H1 (cell line): Measurements from ENCODE around the gene HBEGF. TPM values are rescaled to one million over a fixed set of nuclear protein-coding genes. Genes with fewer than 3 reads are reported as not detected.

Experiments used
- CTCF ChIA-PET: fragments of 300-600 bp; sonication (Branson Sonifier 250); formaldehyde crosslinking; loops from one replicate; lab custom pipeline; 2021; ENCODE audit not compliant: partially characterized antibody; lab: Charles Lee
- POLR2A ChIA-PET: fragments of 300-600 bp; sonication (Branson Sonifier 250); formaldehyde crosslinking; loops from one replicate; lab custom pipeline; 2021; ENCODE audit warnings: inconsistent platforms; ENCODE audit not compliant: partially characterized antibody; lab: Charles Lee
- DNase-seq, 2 experiments: peaks; one replicate each; pipeline versions ENCODE4 v3.0.0 to v3.0.0-alpha.2; 2010 to 2022; ENCODE audit warnings: low spot score in 2 of 2, low read depth in 1 of 2, mixed read lengths in 1 of 2
- FAIRE-seq: peaks from 2 replicates; lab custom pipeline; 2011; peaks lifted over from hg19 to GRCh38; lab: Jason Lieb, UNC
- H2AFZ ChIP-seq: 2 replicates; pipeline ENCODE4 v1.8.1; 2012; ENCODE audit warnings: low read length, inconsistent platforms
- H2AK5ac ChIP-seq: 2 replicates; pipeline ENCODE4 v1.6.1; 2013; ENCODE audit warnings: low read depth, low read length
- H2BK120ac ChIP-seq: replicated peaks from 2 replicates; pipeline ENCODE3; 2013; ENCODE audit warnings: low read depth, low read length, inconsistent platforms
- H2BK12ac ChIP-seq: 2 replicates; pipeline ENCODE4 v1.6.1; 2013; ENCODE audit warnings: low read depth, low read length
- H2BK15ac ChIP-seq: 2 replicates; pipeline ENCODE4 v1.6.1; 2013; ENCODE audit warnings: low read length
- H2BK20ac ChIP-seq: 2 replicates; pipeline ENCODE4 v1.6.1; 2013; ENCODE audit warnings: low read length
- H2BK5ac ChIP-seq: 2 replicates; pipeline ENCODE4 v1.6.1; 2013; ENCODE audit warnings: low read depth, low read length
- H3K14ac ChIP-seq: 2 replicates; pipeline ENCODE4 v1.6.1; 2013; ENCODE audit warnings: inconsistent platforms; ENCODE audit not compliant: insufficient read length
- H3K18ac ChIP-seq: 2 replicates; pipeline ENCODE4 v1.6.1; 2013; ENCODE audit warnings: low read length; ENCODE audit errors: extremely low read depth
- H3K23ac ChIP-seq: 2 replicates; pipeline ENCODE4 v1.6.1; 2013; ENCODE audit warnings: inconsistent platforms; ENCODE audit not compliant: insufficient read length
- H3K23me2 ChIP-seq: 2 replicates; pipeline ENCODE4 v1.6.1; 2013; ENCODE audit warnings: low read depth, low read length
- H3K27ac ChIP-seq: 2 replicates; pipeline ENCODE4 v1.6.1; 2011; ENCODE audit warnings: low read depth, low read length, inconsistent platforms
- H3K27me3 ChIP-seq, 4 experiments: replicated peaks in 1 of 4; 1 replicate in 1 of 4; 2 replicates in 3 of 4; pipeline versions ENCODE4 v1.6.1 to v1.8.1; 2011 to 2013; ENCODE audit warnings: low read length in 3 of 4, mild to moderate bottlenecking in 3 of 4, inconsistent platforms in 2 of 4, mixed read lengths in 2 of 4, moderate library complexity in 1 of 4; ENCODE audit not compliant: control insufficient read depth in 3 of 4, insufficient read depth in 3 of 4; ENCODE audit errors: extremely low read depth in 1 of 4
- H3K36me3 ChIP-seq, 4 experiments: 2 replicates each; pipeline versions ENCODE4 v1.6.1 to v1.8.1; 2011 to 2013; ENCODE audit warnings: mild to moderate bottlenecking in 4 of 4, low read length in 3 of 4, moderate library complexity in 2 of 4, control low read depth in 1 of 4, inconsistent platforms in 1 of 4; ENCODE audit not compliant: insufficient read depth in 4 of 4, control insufficient read depth in 2 of 4
- H3K4ac ChIP-seq: replicated peaks from 2 replicates; pipeline ENCODE3; 2013; ENCODE audit warnings: low read length, low read depth, mixed read lengths, inconsistent platforms; ENCODE audit not compliant: insufficient read length
- H3K4me1 ChIP-seq, 4 experiments: replicated peaks in 1 of 4; 1 replicate in 1 of 4; 2 replicates in 3 of 4; pipeline versions ENCODE4 v1.6.1 to v1.8.1; 2011 to 2013; ENCODE audit warnings: low read length in 3 of 4, inconsistent platforms in 2 of 4, mixed read lengths in 1 of 4; ENCODE audit not compliant: insufficient read depth in 4 of 4, control insufficient read depth in 3 of 4
- H3K4me2 ChIP-seq, 2 experiments: 2 replicates each; pipeline versions ENCODE4 v1.6.1 to v1.8.1; 2011 to 2013; ENCODE audit warnings: low read depth in 2 of 2, low read length in 2 of 2, control low read depth in 1 of 2, inconsistent platforms in 1 of 2, mild to moderate bottlenecking in 1 of 2; ENCODE audit not compliant: insufficient read depth in 1 of 2
- H3K4me3 ChIP-seq, 4 experiments: fragments of 200-600, 300-600 bp in 1 of 4; sonication (generic), shearing (Covaris generic), sonication (Bioruptor Twin) in 1 of 4; 2 replicates each; pipeline versions ENCODE4 v1.5.1 to v1.8.1; 2011 to 2016; ENCODE audit warnings: low read length in 4 of 4, low read depth in 3 of 4, control low read depth in 2 of 4, inconsistent platforms in 2 of 4, mild to moderate bottlenecking in 2 of 4, mixed read lengths in 1 of 4, moderate library complexity in 1 of 4; ENCODE audit not compliant: insufficient read depth in 2 of 4; ENCODE audit errors: extremely low read depth in 1 of 4
- H3K56ac ChIP-seq: replicated peaks from 2 replicates; pipeline ENCODE3; 2013; ENCODE audit warnings: low read depth, mild to moderate bottlenecking, mixed read lengths, low read length, inconsistent platforms; ENCODE audit not compliant: insufficient read length
- H3K79me1 ChIP-seq: 2 replicates; pipeline ENCODE4 v1.6.1; 2013; ENCODE audit warnings: low read depth, low read length, control low read depth
- H3K79me2 ChIP-seq, 2 experiments: 2 replicates each; pipeline versions ENCODE4 v1.6.1 to v1.8.1; 2012 to 2013; ENCODE audit warnings: low read length in 2 of 2, mild to moderate bottlenecking in 2 of 2, inconsistent platforms in 1 of 2; ENCODE audit not compliant: insufficient read depth in 2 of 2, control insufficient read depth in 1 of 2
- H3K9ac ChIP-seq, 4 experiments: replicated peaks in 1 of 4; 1 replicate in 1 of 4; 2 replicates in 3 of 4; pipeline versions ENCODE4 v1.6.1 to v1.8.1; 2011 to 2013; ENCODE audit warnings: low read depth in 3 of 4, low read length in 3 of 4, control low read depth in 2 of 4, mild to moderate bottlenecking in 2 of 4, moderate library complexity in 2 of 4, inconsistent platforms in 1 of 4; ENCODE audit errors: extremely low read depth in 1 of 4
- H3K9me3 ChIP-seq, 2 experiments: 2 replicates each; pipeline versions ENCODE4 v1.6.1 to v1.8.1; 2012 to 2013; ENCODE audit warnings: mild to moderate bottlenecking in 2 of 2, moderate library complexity in 2 of 2, control low read depth in 1 of 2, inconsistent platforms in 1 of 2, low read depth in 1 of 2, low read length in 1 of 2, mixed read lengths in 1 of 2; ENCODE audit not compliant: insufficient read depth in 2 of 2
- H4K20me1 ChIP-seq, 2 experiments: replicated peaks in 1 of 2; 2 replicates each; pipeline versions ENCODE3 to v1.8.1; 2011 to 2013; ENCODE audit warnings: inconsistent platforms in 2 of 2, low read length in 2 of 2, mild to moderate bottlenecking in 1 of 2; ENCODE audit not compliant: insufficient read depth in 2 of 2, control insufficient read depth in 1 of 2
- H4K5ac ChIP-seq: 2 replicates; pipeline ENCODE4 v1.6.1; 2013; ENCODE audit warnings: low read length, low read depth, mixed read lengths, inconsistent platforms; ENCODE audit not compliant: insufficient read length
- H4K8ac ChIP-seq: 2 replicates; pipeline ENCODE4 v1.8.0; 2013; ENCODE audit warnings: mild to moderate bottlenecking, moderate library complexity, low read length, inconsistent platforms; ENCODE audit not compliant: insufficient read depth; ENCODE audit errors: extremely low read depth
- H4K91ac ChIP-seq: replicated peaks from 2 replicates; pipeline ENCODE3; 2013; ENCODE audit warnings: low read length, mixed read lengths, inconsistent platforms; ENCODE audit not compliant: insufficient read length
- CHD2 ChIP-seq: IDR thresholded peaks from 2 replicates; pipeline ENCODE4 v1.6.1; 2012; ENCODE audit warnings: low read length, improper control_type of control experiment
- FOSL1 ChIP-seq: IDR thresholded peaks from 2 replicates; pipeline ENCODE4 v1.6.1; 2011; ENCODE audit warnings: mild to moderate bottlenecking, low read depth, low read length, moderate library complexity; ENCODE audit not compliant: insufficient read depth
- GTF2F1 ChIP-seq: IDR thresholded peaks from 2 replicates; pipeline ENCODE4 v1.6.1; 2012; ENCODE audit warnings: low read depth, low read length, improper control_type of control experiment, borderline replicate concordance
- JUN ChIP-seq: IDR thresholded peaks from 2 replicates; pipeline ENCODE4 v1.6.1; 2011; ENCODE audit warnings: low read depth, mild to moderate bottlenecking, improper control_type of control experiment, low read length
- KDM5A ChIP-seq: fragments of 200-600 bp; IDR thresholded peaks from 2 replicates; pipeline ENCODE4 v1.7.1; 2012; ENCODE audit warnings: mild to moderate bottlenecking, low read length, inconsistent platforms, mixed read lengths
- POLR2A ChIP-seq, 2 experiments: IDR thresholded peaks; 1 replicate in 1 of 2; 2 replicates in 1 of 2; pipeline ENCODE4 v1.6.1; 2011; ENCODE audit warnings: low read depth in 2 of 2, low read length in 2 of 2, mild to moderate bottlenecking in 2 of 2; ENCODE audit errors: control extremely low read depth in 1 of 2
- POLR2AphosphoS5 ChIP-seq: IDR thresholded peaks from 2 replicates; pipeline ENCODE4 v1.6.1; 2011; ENCODE audit warnings: low read depth, low read length
- RBBP5 ChIP-seq: IDR thresholded peaks from 2 replicates; pipeline ENCODE4 v1.7.1; 2012; ENCODE audit warnings: low read depth, mild to moderate bottlenecking, inconsistent platforms, low read length, moderate library complexity, borderline replicate concordance
- RFX5 ChIP-seq: IDR thresholded peaks from 2 replicates; pipeline ENCODE4 v1.6.1; 2011; ENCODE audit warnings: low read depth, low read length, improper control_type of control experiment, borderline replicate concordance
- SP2 ChIP-seq: IDR thresholded peaks from 2 replicates; pipeline ENCODE4 v1.6.1; 2012; ENCODE audit warnings: mild to moderate bottlenecking, low read length, inconsistent platforms
- SRF ChIP-seq: IDR thresholded peaks from 2 replicates; pipeline ENCODE4 v1.6.1; 2011; ENCODE audit warnings: mild to moderate bottlenecking, low read depth, low read length, moderate library complexity
- TBP ChIP-seq: IDR thresholded peaks from 2 replicates; pipeline ENCODE4 v1.6.1; 2011; ENCODE audit warnings: low read depth, low read length, improper control_type of control experiment
- TCF12 ChIP-seq: IDR thresholded peaks from 2 replicates; pipeline ENCODE4 v1.6.1; 2011; ENCODE audit warnings: low read depth, mild to moderate bottlenecking, low read length
- YY1 ChIP-seq: IDR thresholded peaks from 2 replicates; pipeline ENCODE4 v1.6.1; 2011; ENCODE audit warnings: low read depth, mild to moderate bottlenecking, low read length
- WGBS, 2 experiments: shearing (Covaris generic) in 1 of 2; methylation state at CpG; one replicate each; pipeline versions ENCODE4 v1.1.6 to v1.1.7; 2013 to 2015; ENCODE audit warnings: low lambda C conversion rate in 2 of 2, mixed read lengths in 2 of 2, inconsistent platforms in 1 of 2, low coverage in 1 of 2, missing lambda C conversion rate in 1 of 2; ENCODE audit not compliant: insufficient replicate concordance in 2 of 2, insufficient coverage in 1 of 2, insufficient read length in 1 of 2; ENCODE audit errors: extremely low coverage in 1 of 2, missing lambda C conversion rate in 1 of 2; 5-methylcytosine and 5-hydroxymethylcytosine counted together
- polyA plus RNA-seq, 7 experiments: library from polyadenylated mRNA; depleted of rRNA in 3 of 7; stranded (reverse) in 5 of 7; unstranded in 2 of 7; fragments of >200 nt in 5 of 7; fragments of 200-250 nt in 2 of 7; gene quantifications; 1 replicate in 5 of 7; 2 replicates in 1 of 7; 4 replicates in 1 of 7; pipeline versions ENCODE4 v1.2.1 to v1.2.3, GENCODE V29; 2011 to 2013; ENCODE audit warnings: missing spikeins in 2 of 7, mixed read lengths in 2 of 7
- total RNA-seq: library from RNA; stranded (reverse); fragmentation: NEBNext Ultra II Directional; extraction: Animal tissue kit (Norgen Biotek cat#: 25700); gene quantifications from 2 replicates; pipeline ENCODE4 v1.2.1, GENCODE V29; 2021
- TF ChIP-seq, protein P1 (sequence below): IDR thresholded peaks from 2 replicates; pipeline ENCODE4 v1.6.1; 2012; ENCODE audit warnings: inconsistent platforms

The HBEGF gene
- total and polyA plus RNA-seq, 2 of the 8 experiments (the other 6 are each of a cell fraction or from before 2014, with no cell fraction given), result 2.4 to 2.5 TPM

DNA sequence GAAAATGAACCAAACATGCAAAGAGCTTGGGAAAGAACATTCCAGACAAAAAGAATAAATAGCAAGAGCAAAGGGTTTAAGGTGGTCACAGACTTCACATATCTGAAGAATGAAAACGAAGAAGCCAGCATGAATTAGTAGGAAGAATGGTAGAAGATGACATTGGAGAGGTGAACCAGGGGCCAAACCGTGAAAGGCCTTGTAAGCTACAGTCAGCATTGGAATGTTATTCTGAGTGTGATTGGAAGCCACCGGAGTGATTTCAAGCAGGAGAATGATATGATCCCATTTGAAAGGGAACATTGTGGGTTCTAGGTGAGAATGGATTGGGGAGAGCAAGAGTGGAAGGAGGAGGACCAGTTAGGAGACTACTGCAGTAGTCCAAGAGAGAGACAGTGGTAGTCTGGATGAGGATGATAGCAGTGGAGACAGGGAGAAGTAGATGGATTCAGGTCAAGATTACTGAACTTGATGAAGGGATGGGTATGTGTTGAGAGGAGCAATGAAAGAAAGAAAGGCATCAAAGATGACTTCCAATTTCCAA, 36.6 kb downstream of the HBEGF start:
- WGBS, 2 experiments, result 94% methylated on average over 3 of the region's 3 CpGs; no CpG with 5 or more reads in 1 of the 2 experiments
- TF ChIP-seq RFX5 (no peak), SRF (no peak), SP2 (no peak), TCF12 (no peak), GTF2F1 (no peak), POLR2A (IDR thresholded peaks at IDR 0.05; ENCODE audit: control extremely low read depth in 1 of 2, low read depth in 2 of 2, low read length in 2 of 2) (no peak), YY1 (no peak), TBP (no peak), CHD2 (no peak), FOSL1 (no peak), POLR2AphosphoS5 (no peak), RBBP5 (no peak), JUN (no peak), KDM5A (no peak)
- TF ChIP-seq, protein P1, sequence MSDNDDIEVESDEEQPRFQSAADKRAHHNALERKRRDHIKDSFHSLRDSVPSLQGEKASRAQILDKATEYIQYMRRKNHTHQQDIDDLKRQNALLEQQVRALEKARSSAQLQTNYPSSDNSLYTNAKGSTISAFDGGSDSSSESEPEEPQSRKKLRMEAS, result no peak

More for the DNA sequence above, 36.6 kb downstream of the HBEGF start:
- Histone ChIP-seq H3K27me3 (no peaks in the 10 kb centered on the region), H3K23ac (no peak overlapping the region), H3K23me2 (0 out of 2 replicates have a peak, but pooled peaks cover 2% of the 10 kb centered on the region), H3K27ac (no peak overlapping the region), H3K36me3 (no peaks in the 10 kb centered on the region), H2BK5ac (no peak overlapping the region), H2BK15ac (0 out of 2 replicates have a peak overlapping the region, but pooled peaks have one; percentile 29), H3K9me3 (no peaks in the 10 kb centered on the region), H3K14ac (no peak overlapping the region), H2AFZ (no peak overlapping the region), H3K18ac (no peak overlapping the region), H3K79me2 (no peaks in the 10 kb centered on the region), H3K4me2 (no peak overlapping the region), H3K4me1 (peaks cover 0 to 2% (median 0%) of the 10 kb centered on the region in 4 experiments; a peak in 2 of 7 replicates), H4K20me1 (no peaks in the 10 kb centered on the region), H3K4me3 (no peak overlapping the region), H3K4ac (no peak overlapping the region), H2AK5ac (no peak overlapping the region), H3K56ac (no peak overlapping the region), H4K5ac (no peak overlapping the region), H2BK12ac (no peak overlapping the region), H3K9ac (no peak overlapping the region), H4K8ac (no peak overlapping the region), H3K79me1 (no peaks in the 10 kb centered on the region), H2BK120ac (no peak overlapping the region), H2BK20ac (no peak overlapping the region), H4K91ac (no peak overlapping the region)
- ChIA-PET CTCF (interaction anchor here (0.9 to 2.0 kb wide), 4 partner anchors 42 to 67 kb away, joined by 3 to 5 read pairs (median 4); no protein-coding TSS in a partner anchor), POLR2A (no interaction called here)
- DNase-seq (no peak), FAIRE-seq (no peak)
